SK-N-MC (cell line): ENCODE measurements around the gene RAB40B.

ENCODE experiments used
- DNase-seq: peaks from one replicate; pipeline ENCODE4 v3.0.0-alpha.2; 2011; ENCODE audit warnings: low read depth, low spot score
- H3K27ac ChIP-seq: fragments of 200-600 bp; sonication (generic); 2 replicates; pipeline ENCODE4 v1.5.1; 2016; ENCODE audit warnings: mixed run types
- H3K36me3 ChIP-seq: fragments of 200-600 bp; sonication (generic); 2 replicates; pipeline ENCODE4 v1.6.1; 2017; ENCODE audit warnings: antibody characterized with exemption, low read length, mixed read lengths; ENCODE audit not compliant: insufficient read depth
- H3K4me3 ChIP-seq: fragments of 200-600 bp; sonication (generic); 2 replicates; pipeline ENCODE4 v1.5.1; 2016
- H3K9ac ChIP-seq: fragments of 200-600 bp; sonication (generic); 2 replicates; pipeline ENCODE4 v1.8.0; 2017; ENCODE audit warnings: mixed run types, mixed read lengths; ENCODE audit not compliant: insufficient read length
- H3K9me3 ChIP-seq: fragments of 200-600 bp; sonication (generic); 2 replicates; pipeline ENCODE4 v1.6.1; 2017; ENCODE audit warnings: low read depth, mild to moderate bottlenecking, antibody characterized with exemption, low read length, moderate library complexity, mixed read lengths
- EZH2 ChIP-seq: fragments of 200-600 bp; sonication (generic); IDR thresholded peaks from one replicate; pipeline ENCODE4 v1.6.1; 2017; ENCODE audit warnings: antibody characterized with exemption
- FOXP2 ChIP-seq: optimal IDR thresholded peaks from 2 replicates; pipeline ENCODE3; 2011; ENCODE audit warnings: mild to moderate bottlenecking, moderate library complexity; ENCODE audit not compliant: insufficient read depth; ENCODE audit errors: extremely low read length, control extremely low read depth
- POLR2AphosphoS5 ChIP-seq: IDR thresholded peaks from 2 replicates; pipeline ENCODE4 v1.6.1; 2012; ENCODE audit warnings: mild to moderate bottlenecking, low read depth, low read length, borderline replicate concordance

Gene RAB40B

GRCh38 chr17:82614095-82614631 is 84.3 kb downstream of the RAB40B start:
- DNase-seq, result no peak
- TF ChIP-seq POLR2AphosphoS5 (no peak), FOXP2 (no peak), EZH2 (no peak)
- Histone ChIP-seq H3K9me3 (no peaks in the 10 kb centered on the region), H3K4me3 (no peak overlapping the region), H3K9ac (no peak overlapping the region), H3K27ac (peak overlapping the region; percentile 42; the same call in 1 of the 2 replicates), H3K36me3 (peaks cover 49% of the 10 kb centered on the region)

- no peak for DNase-seq
- Histone ChIP-seq H3K36me3 (peaks cover 44% of the 10 kb centered on the region), H3K27ac (no peak overlapping the region), H3K9ac (no peak overlapping the region), H3K4me3 (no peak overlapping the region), H3K9me3 (no peaks in the 10 kb centered on the region)
- TF ChIP-seq EZH2 (no peak), POLR2AphosphoS5 (0 out of 2 replicates have a peak, but pooled peaks have one; percentile 1), FOXP2 (no peak)
Observed at GRCh38 chr17:82613283-82614094, 85.0 kb downstream of the RAB40B start.

- TF ChIP-seq FOXP2 (no peak), EZH2 (no peak), POLR2AphosphoS5 (no peak)
- H3K36me3 ChIP-seq, result peaks cover 38% of the 10 kb centered on the region
- no peaks in the 10 kb centered on the region for H3K9me3 ChIP-seq
- no peak for DNase-seq
- H3K9ac ChIP-seq, result no peak overlapping the region
- peak overlapping the region; percentile 12 for H3K27ac ChIP-seq
- peak overlapping the region; percentile 34; the same call in 1 of the 2 replicates for H3K4me3 ChIP-seq
Observed at GRCh38 chr17:82611140-82612058, 87.1 kb downstream of the RAB40B start.

- Histone ChIP-seq H3K27ac (no peak overlapping the region), H3K9me3 (no peaks in the 10 kb centered on the region), H3K9ac (no peak overlapping the region), H3K4me3 (no peak overlapping the region), H3K36me3 (peaks cover 36% of the 10 kb centered on the region)
- DNase-seq, result no peak
- TF ChIP-seq EZH2 (no peak), POLR2AphosphoS5 (no peak), FOXP2 (no peak)
Observed at GRCh38 chr17:82609655-82610054, 88.8 kb downstream of the RAB40B start.

GRCh38 chr17:82608816-82609215 is 89.7 kb downstream of the RAB40B start:
- H3K9ac ChIP-seq, result no peak overlapping the region
- no peaks in the 10 kb centered on the region for H3K9me3 ChIP-seq
- TF ChIP-seq FOXP2, result no peak
- no peak for TF ChIP-seq POLR2AphosphoS5
- no peak for TF ChIP-seq EZH2
- H3K36me3 ChIP-seq, result peaks cover 44% of the 10 kb centered on the region
- DNase-seq, result no peak
- H3K4me3 ChIP-seq, result no peak overlapping the region
- no peak overlapping the region for H3K27ac ChIP-seq

GRCh38 chr17:82605939-82606600 is 92.4 kb downstream of the RAB40B start:
- TF ChIP-seq FOXP2, result no peak
- no peak for TF ChIP-seq POLR2AphosphoS5
- TF ChIP-seq EZH2, result no peak
- Histone ChIP-seq H3K27ac (no peak overlapping the region), H3K4me3 (no peak overlapping the region), H3K36me3 (peaks cover 72% of the 10 kb centered on the region), H3K9me3 (no peaks in the 10 kb centered on the region), H3K9ac (no peak overlapping the region)
- no peak for DNase-seq
